CD4-positive, alpha-beta T cell treated with Interleukin-6 for 4 hours (primary cell): ENCODE results near the gene TTC24.
"Not testable (repeated sequence)": the region's sequence is repeated elsewhere in the genome, so short reads cannot be mapped to it uniquely, and the experiment has no call there.

Experiments used
- DNase-seq: peaks from one replicate; pipeline ENCODE4 v3.0.0-alpha.2; 2020; ENCODE audit warnings: mixed read lengths

Gene TTC24

GRCh38 chr1:156612666-156613065, 33.1 kb downstream of the TTC24 start:
- no peak for DNase-seq

- DNase-seq = no peak
These were observed 36.4 kb downstream of the TTC24 start for GRCh38 chr1:156615946-156616345.

- no peak for DNase-seq
These were observed 36.9 kb downstream of the TTC24 start for GRCh38 chr1:156616463-156616862.

- peak; percentile 34 for DNase-seq
These were observed 39.5 kb downstream of the TTC24 start, which contains the start of gene HAPLN2 for GRCh38 chr1:156618853-156619581. Gene HAPLN2, plus strand, starts transcription at chr1:156619415. Its CDS starts 4,076 bp downstream, at chr1:156623491.

DNA sequence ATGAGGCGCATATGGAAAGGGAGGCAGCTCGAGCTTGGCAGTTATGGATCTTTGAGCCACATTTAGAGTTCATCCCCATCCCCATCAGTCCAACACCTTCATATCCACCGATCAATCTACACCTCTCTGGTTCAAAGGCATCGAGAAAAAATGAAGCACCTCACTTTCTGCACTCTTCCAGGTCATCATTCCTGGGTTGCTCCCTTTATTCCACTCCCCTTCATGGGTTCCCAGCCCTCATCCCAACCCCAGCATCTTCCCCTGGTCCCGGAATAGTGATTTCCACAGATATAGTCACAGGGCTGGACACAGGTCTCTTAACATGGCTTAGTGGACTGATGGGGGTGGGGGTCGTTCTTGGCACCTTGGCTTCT, 40.0 kb downstream of the TTC24 start:
- DNase-seq = no peak

DNA sequence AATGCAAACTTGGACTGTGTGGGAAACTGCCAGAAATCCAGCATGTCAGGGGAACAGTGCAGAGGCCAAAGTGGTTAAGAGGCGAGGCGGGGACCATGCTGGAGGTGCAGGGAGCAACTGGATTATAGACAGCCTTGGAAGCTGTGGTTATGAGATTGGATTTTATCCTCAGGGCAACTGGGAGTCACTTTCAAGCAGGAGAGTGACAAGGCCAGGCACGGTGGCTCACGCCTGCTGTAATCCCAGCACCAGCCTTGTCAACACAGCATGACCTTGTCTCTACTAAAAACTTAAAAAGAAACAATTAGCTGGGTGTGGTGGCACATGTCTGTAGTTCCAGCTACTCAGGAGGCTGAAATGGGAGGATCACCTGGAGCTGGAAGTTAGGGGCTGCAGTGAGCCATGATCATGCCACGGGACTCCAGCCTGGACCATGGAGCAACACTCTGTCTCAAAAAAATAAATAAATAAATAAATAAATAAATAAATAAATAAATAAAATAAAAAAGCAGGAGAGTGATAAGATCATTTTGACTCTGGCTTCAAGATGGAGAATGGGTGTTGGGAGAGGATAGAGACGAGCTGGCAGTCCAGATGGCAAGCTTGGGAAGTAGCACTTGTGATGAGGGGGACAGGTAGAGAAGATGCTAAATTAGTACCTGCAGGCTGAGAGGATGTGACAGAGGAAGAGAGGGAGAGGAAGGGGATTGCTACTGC, 43.2 kb downstream of the TTC24 start:
- no peak for DNase-seq

DNA sequence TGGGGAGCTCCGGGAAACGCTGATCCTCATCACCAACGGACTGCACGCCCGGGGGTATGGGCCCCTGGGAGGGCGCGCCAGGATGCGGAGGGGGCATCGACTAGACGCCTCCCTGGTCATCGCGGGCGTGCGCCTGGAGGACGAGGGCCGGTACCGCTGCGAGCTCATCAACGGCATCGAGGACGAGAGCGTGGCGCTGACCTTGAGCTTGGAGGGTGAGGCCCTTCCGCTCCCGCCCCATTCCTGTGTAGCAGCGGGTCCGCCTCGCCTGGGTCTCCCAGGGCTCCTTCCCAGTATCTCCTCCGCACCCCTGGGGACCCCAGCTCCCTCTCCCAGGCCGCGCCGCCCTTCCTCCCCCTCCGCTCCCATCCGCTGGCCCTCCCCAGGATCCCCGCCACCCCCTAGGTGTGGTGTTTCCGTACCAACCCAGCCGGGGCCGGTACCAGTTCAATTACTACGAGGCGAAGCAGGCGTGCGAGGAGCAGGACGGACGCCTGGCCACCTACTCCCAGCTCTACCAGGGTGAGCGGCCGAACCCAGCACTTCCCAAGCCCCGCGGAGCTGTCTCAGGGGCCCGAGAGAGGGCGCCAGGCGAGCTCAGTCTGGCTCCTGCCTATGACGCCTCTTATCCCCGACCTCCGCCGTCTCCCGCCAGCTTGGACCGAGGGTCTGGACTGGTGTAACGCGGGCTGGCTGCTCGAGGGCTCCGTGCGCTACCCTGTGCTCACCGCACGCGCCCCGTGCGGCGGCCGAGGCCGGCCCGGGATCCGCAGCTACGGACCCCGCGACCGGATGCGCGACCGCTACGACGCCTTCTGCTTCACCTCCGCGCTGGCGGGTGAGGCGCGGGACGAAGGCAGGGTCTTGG, 44.7 kb downstream of the TTC24 start:
- DNase-seq = peak; percentile 50

- peak; percentile 11 for DNase-seq
These were observed 45.4 kb downstream of the TTC24 start for GRCh38 chr1:156624814-156625435.

- peak; percentile 82 for DNase-seq
These were observed 46.0 kb downstream of the TTC24 start for GRCh38 chr1:156625436-156626078.

DNA sequence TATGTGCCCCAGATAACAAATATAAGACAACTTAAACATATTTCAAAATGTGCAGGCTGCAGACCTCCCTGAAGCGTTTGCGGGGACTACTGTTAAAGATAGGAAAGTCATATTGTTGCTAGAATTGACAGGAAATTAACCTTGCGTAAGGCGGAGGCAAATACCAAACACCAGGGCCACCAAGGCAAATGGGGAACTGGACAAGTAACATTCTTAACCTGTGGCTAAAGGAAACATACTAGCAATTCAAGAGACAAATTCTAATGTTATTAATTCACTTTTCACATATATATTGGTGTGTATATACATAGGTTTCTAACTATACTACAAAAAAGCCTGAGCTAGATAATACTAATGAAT, 46.5 kb downstream of the TTC24 start:
- no peak for DNase-seq

GRCh38 chr1:156627313-156627880, 47.9 kb downstream of the TTC24 start:
- DNase-seq = peak; percentile 51

DNA sequence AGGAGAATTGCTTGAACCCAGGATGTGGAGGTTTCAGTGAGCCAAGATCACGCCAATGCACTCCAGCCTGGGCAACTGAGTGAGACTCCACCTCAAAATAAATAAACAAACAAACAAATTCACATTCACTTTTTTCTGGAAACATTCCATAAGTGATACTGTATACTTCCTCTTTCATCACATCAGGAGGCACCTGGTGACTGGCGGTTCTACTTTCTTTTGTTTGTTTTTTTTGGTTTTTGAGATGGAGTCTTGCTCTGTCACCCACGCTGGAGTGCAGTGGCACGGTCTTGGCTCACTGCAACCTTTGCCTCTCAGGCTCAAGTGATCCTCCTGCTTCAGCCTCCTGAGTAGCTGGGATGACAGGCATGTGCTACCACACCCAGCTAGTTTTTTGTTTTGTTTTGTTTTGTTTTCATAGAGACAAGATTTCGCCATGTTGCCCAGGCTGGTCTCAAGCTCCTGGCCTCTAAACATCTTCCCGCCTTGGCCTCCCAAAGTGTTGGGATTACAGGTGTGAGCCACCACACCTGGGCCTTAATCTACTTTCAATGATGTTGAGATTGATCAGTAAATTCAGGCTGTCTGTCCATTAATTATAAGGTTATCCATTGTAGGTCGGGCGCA, 50.4 kb downstream of the TTC24 start:
- no peak for DNase-seq

DNA sequence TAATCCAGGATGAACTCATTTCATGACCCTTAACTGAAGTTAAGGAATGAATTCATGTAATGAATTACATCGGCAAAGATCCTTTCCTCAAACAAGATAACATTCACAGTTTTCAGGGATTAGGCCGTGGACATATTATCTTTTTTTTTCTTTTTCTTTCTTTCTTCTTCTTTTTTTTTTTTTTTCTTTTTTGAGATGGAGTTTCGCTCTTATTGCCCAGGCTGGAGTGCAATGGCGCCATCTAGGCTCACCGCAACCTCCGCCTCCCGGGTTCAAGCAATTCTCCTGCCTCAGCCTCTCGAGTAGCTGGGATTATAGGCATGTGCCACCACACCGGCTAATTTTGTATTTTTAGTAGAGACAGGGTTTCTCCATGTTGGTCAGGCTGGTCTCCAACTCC, 51.6 kb downstream of the TTC24 start:
- not testable (repeated sequence) for DNase-seq

DNA sequence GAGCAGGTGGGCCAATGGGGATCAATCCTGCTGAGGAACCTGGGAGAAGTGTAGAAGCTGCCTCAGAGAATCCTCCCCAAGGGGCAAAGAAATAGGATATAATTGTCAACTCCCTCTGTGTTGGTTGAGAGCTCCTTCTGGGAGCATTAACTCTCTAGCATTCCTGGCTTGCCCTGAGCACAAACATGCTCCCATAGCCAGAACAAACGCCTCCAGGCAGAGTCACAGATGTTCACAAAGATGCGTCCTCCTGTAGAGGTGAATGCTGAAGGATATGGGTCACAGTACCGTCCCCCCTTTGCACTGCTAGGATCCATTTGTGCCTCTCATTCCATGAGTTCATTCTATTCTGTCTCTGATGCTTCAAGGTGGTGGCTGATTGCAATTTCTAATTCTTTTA, 52.8 kb downstream of the TTC24 start:
- DNase-seq = no peak
